ENCODE data around the gene ERP27.

Gene ERP27

GRCh38 chr12:14871247-14871646, 67.1 kb downstream of the ERP27 start:
- TF ChIP-seq CTCF (IDR thresholded peaks at IDR 0.05; ENCODE audit: low read depth, low read length, missing control alignments) = no peak
- no peak for DNase-seq (ENCODE audit: extremely low read depth, low read depth)
- no peak overlapping the region for H3K4me3 ChIP-seq (replicated peaks; ENCODE audit: low read depth, low read length)

- H3K4me3 ChIP-seq (replicated peaks; ENCODE audit: low read depth, low read length) = no peak overlapping the region
- DNase-seq (ENCODE audit: extremely low read depth, low read depth) = no peak
- no peak for TF ChIP-seq CTCF (IDR thresholded peaks at IDR 0.05; ENCODE audit: low read depth, low read length, missing control alignments)
These were observed 69.3 kb downstream of the ERP27 start for GRCh38 chr12:14868916-14869506.
